ENCODE results near the gene VSNL1. TPM values are rescaled to one million over a fixed set of nuclear protein-coding genes. Genes with fewer than 3 reads are reported as not detected.

VSNL1 gene
- total RNA-seq, 1 donor from 2014 or later = 19.2 TPM

DNA sequence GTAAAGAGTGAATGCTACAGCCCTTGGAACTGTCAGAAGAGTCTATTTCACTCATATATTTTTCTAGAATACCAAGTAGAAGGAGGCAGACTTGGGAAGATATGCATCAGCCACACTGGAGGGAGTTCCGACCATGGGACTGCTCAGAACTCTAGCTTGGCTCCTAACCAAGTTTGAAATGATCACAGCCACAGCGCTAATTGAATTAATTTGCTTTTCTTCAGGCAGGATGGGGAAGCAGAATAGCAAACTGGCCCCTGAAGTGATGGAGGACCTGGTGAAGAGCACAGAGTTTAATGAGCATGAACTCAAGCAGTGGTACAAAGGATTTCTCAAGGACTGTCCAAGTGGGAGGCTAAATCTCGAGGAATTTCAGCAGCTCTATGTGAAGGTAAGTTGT, 51.4 kb downstream of the VSNL1 start:
- Histone ChIP-seq H3K27me3 (no peaks in the 10 kb centered on the region), H3K4me3 (no peak overlapping the region), H3K9me3 (no peaks in the 10 kb centered on the region), H3K4me1 (peaks cover 47% of the 10 kb centered on the region), H3K27ac (peak overlapping the region; percentile 42), H3K36me3 (no peaks in the 10 kb centered on the region)
- intact Hi-C loops (cut with DNase I) = no loop called here
- DNase-seq (ENCODE audit: extremely low spot score in 2 of 2) = no peak
- TF ChIP-seq POLR2AphosphoS5 (IDR thresholded peaks at IDR 0.05; ENCODE audit: insufficient read depth in 1 of 2, low read depth in 1 of 2) (no peak), POLR2A (IDR thresholded peaks at IDR 0.05) (no peak)
- TF ChIP-seq, protein P1, sequence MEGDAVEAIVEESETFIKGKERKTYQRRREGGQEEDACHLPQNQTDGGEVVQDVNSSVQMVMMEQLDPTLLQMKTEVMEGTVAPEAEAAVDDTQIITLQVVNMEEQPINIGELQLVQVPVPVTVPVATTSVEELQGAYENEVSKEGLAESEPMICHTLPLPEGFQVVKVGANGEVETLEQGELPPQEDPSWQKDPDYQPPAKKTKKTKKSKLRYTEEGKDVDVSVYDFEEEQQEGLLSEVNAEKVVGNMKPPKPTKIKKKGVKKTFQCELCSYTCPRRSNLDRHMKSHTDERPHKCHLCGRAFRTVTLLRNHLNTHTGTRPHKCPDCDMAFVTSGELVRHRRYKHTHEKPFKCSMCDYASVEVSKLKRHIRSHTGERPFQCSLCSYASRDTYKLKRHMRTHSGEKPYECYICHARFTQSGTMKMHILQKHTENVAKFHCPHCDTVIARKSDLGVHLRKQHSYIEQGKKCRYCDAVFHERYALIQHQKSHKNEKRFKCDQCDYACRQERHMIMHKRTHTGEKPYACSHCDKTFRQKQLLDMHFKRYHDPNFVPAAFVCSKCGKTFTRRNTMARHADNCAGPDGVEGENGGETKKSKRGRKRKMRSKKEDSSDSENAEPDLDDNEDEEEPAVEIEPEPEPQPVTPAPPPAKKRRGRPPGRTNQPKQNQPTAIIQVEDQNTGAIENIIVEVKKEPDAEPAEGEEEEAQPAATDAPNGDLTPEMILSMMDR (IDR thresholded peaks at IDR 0.05) = no peak

DNA sequence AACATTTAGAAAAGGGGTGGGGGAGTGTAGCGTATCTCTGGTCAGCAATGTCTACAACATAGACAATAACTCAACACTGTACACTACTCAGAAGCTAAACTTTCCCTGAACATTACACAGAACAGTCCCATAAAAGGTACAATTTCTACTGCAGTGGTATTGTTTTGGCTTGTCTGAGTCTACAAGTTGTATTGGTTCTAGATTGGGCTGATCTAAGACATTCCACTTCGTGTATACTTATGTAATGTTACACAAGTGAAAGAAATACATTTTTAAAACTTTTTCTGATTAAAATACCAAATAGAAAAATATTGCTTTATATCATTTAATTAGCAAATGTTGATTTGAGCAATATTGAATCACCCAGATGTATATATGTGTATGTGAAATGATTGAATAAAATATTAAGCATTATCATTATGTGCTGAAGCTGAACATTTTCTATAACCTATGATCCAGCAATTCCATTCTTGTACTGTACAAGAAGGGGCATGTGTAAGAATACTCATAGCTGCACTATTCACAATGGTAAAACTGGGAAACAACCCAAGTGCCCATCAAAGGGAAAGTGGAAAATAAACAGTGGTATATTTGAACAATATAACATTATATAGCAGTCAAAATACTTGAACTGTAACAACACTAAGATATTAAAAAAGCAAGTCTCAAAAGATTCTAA, 52.4 kb downstream of the VSNL1 start:
- Histone ChIP-seq H3K4me1 (peaks cover 47% of the 10 kb centered on the region), H3K4me3 (no peak overlapping the region), H3K27ac (no peak overlapping the region), H3K9me3 (no peaks in the 10 kb centered on the region), H3K27me3 (no peaks in the 10 kb centered on the region), H3K36me3 (no peaks in the 10 kb centered on the region)
- intact Hi-C loops (cut with DNase I) = no loop called here
- no peak for DNase-seq (ENCODE audit: extremely low spot score in 2 of 2)
- peak in 1 of 2 donors; percentile 11 for TF ChIP-seq POLR2AphosphoS5 (IDR thresholded peaks at IDR 0.05; ENCODE audit: insufficient read depth in 1 of 2, low read depth in 1 of 2)
- TF ChIP-seq, protein P1 (IDR thresholded peaks at IDR 0.05) = no peak

DNA sequence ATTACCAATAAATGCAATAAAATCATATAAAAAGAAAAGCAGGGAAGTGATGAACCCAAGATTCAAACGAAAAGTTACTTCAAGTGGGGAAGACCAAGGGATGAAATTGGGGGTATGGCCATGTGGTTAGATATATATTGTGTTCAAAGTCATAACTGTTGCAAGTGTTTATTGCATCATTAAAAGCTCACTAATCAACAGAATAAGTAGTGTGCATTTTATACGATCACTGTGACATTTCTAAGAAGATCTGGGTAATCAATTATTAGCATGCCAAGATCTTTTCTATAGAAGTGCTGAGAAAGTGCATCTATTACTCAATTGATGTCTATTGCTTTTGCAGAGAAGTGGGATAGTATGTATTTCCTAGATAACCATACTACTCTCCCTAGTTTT, 52.9 kb downstream of the VSNL1 start:
- TF ChIP-seq POLR2AphosphoS5 (IDR thresholded peaks at IDR 0.05; ENCODE audit: insufficient read depth in 1 of 2, low read depth in 1 of 2) (no peak), POLR2A (IDR thresholded peaks at IDR 0.05) (no peak)
- TF ChIP-seq, protein P1 (IDR thresholded peaks at IDR 0.05) = no peak
- intact Hi-C loops (cut with DNase I) = no loop called here
- Histone ChIP-seq H3K4me3 (no peak overlapping the region), H3K36me3 (no peaks in the 10 kb centered on the region), H3K4me1 (peaks cover 43% of the 10 kb centered on the region), H3K27me3 (no peaks in the 10 kb centered on the region), H3K9me3 (no peaks in the 10 kb centered on the region), H3K27ac (no peak overlapping the region)
- DNase-seq (ENCODE audit: extremely low spot score in 2 of 2) = no peak

DNA sequence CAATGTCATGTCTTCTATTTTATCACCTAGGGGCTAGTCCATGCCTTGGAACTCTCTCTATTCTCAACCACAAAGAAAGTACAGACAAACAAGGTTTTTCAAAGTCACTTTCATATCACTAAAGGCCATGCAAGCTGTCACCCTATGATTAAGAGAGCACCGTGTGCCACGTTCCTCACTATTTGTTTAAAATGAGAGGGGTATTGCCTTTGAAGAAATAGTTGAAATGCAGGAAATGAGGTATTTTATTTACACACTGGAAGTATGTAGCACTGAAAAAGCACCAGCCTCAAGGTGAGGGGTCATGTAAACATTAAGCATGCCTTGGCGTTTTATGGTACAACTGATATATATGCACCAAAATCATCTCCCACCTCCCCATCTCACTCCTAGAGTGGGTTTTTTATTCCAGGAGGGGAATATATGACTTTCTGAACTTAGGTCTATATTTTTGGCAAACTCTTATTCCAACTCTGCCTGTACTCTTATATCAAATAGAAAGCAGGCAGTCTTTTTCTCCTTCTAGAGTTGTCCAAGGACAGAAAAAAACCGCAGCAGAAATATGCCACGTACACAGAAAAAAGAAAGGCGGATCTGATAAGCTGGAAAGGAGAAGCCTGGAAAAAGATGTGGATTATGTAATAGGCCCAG, 53.5 kb downstream of the VSNL1 start:
- no peaks in the 10 kb centered on the region for H3K36me3 ChIP-seq
- TF ChIP-seq, protein P1 (IDR thresholded peaks at IDR 0.05) = no peak
- TF ChIP-seq POLR2A (IDR thresholded peaks at IDR 0.05) (no peak), POLR2AphosphoS5 (IDR thresholded peaks at IDR 0.05; ENCODE audit: insufficient read depth in 1 of 2, low read depth in 1 of 2) (no peak)
- no peak overlapping the region for H3K27ac ChIP-seq
- H3K4me3 ChIP-seq = no peak overlapping the region
- intact Hi-C loops (cut with DNase I) = no loop called here
- no peak for DNase-seq (ENCODE audit: extremely low spot score in 2 of 2)
- H3K9me3 ChIP-seq = no peaks in the 10 kb centered on the region
- H3K27me3 ChIP-seq = no peaks in the 10 kb centered on the region
- H3K4me1 ChIP-seq = peaks cover 38% of the 10 kb centered on the region

Data from vagina (tissue), 2 donors.